LNCAP (cell line): ENCODE measurements around the gene TMEM212.

ENCODE experiments used
- TF ChIP-seq, protein P1 (sequence below): fragments of 450-650 bp; IDR thresholded peaks from 2 replicates; pipeline ENCODE4 v1.5.1; 2017; ENCODE audit warnings: mild to moderate bottlenecking

The TMEM212 gene

DNA sequence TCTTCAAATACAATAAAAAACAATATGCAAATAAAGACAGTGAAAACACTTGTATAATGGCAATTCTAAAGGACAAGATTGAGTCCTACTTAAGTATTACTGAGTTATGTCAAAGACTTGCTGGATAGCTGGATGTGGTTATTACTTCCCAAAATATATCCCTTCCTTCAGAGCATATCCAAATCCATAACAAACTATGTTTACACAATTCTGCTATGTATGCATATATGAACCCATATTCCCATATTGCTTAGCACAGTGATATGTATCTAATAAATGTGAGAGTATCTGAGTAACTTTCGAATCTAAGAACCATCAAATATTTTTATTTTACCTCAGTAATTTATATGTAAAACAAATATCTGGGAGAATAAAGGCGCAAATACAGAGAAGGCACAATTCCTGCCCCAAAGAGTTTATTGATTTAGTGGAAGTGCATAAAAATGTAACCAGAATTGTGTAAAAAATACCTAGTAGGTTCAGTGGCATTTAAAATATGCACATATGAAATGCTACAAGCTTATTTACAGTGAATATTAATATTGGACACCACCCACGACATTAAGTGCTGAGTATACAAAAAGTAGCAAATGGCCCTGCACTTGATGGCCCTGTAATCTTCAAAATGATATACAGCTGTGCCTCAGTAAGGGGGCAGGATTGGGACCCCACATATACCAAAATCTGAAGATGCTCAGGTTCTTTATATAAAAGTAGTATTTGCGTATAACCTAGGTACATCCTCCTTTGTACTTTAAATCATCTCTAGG lies 37.1 kb downstream of the TMEM212 start:
- TF ChIP-seq, protein P1, sequence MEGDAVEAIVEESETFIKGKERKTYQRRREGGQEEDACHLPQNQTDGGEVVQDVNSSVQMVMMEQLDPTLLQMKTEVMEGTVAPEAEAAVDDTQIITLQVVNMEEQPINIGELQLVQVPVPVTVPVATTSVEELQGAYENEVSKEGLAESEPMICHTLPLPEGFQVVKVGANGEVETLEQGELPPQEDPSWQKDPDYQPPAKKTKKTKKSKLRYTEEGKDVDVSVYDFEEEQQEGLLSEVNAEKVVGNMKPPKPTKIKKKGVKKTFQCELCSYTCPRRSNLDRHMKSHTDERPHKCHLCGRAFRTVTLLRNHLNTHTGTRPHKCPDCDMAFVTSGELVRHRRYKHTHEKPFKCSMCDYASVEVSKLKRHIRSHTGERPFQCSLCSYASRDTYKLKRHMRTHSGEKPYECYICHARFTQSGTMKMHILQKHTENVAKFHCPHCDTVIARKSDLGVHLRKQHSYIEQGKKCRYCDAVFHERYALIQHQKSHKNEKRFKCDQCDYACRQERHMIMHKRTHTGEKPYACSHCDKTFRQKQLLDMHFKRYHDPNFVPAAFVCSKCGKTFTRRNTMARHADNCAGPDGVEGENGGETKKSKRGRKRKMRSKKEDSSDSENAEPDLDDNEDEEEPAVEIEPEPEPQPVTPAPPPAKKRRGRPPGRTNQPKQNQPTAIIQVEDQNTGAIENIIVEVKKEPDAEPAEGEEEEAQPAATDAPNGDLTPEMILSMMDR = no peak

DNA sequence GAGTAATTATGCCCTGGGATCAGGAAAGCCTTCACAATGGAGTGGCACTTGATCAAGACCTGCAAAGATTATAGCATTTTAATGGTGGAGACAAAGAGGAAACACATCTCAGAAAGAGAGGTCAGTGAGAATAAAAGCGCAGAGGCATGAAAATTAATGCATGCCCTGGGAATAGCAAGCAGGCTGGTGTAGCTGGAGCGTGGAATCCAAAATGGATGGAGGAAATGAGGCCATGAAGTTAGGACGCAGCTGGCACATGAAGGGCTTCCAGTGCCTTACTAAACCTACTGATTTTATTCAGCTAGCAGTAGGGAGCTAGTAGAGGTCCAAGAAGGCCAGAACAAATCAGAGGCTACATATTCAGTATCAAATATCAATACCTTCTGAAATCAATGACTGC lies 38.1 kb downstream of the TMEM212 start:
- TF ChIP-seq, protein P1 = no peak

DNA sequence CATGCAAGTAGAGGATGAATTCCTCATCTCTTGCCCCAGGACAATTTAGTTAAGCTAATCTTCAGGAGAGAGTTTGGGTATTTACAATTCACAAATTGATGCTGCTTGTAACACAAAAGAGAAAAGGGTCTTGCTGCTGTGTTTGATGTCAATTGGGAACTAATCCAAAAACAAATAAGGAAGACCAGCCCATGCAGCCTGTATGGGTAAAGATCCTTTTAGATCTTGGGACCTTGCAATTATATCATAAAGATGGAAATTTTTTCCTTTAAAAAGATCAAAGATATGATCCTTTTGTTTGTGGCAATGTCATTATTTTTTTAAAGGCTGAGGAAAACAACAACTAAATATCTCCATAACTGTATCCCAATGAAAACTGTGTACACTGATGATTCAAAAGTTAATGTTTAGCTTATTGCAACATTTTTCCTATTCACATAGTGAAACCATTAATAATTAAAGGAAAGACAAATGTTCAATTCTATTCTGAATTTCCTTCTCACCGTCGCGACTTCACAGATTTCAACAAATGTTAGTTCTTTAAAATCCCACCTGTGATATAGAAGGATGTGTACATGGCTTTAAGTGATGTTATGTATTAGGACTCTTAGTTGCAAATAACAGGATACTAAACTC lies 40.2 kb downstream of the TMEM212 start:
- TF ChIP-seq, protein P1 = no peak

DNA sequence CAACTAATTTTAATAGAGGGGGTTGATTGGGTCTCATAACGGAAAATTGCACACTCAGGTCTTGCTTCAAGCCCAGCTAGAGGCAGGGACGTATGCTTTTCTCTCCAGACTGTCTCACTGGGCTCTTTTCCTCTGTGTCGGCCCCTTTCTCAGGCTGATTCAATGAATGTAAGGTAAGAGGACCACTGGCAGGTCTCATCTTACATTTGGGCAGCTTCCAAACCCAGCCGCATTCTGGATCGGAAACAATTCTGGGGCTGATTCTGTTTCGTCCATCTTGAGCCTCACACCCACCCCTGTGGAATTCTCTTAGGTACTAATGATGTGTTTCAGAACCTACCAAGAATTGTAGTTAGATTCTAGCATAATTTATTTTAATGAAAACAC lies 40.7 kb downstream of the TMEM212 start:
- TF ChIP-seq, protein P1 = no peak

DNA sequence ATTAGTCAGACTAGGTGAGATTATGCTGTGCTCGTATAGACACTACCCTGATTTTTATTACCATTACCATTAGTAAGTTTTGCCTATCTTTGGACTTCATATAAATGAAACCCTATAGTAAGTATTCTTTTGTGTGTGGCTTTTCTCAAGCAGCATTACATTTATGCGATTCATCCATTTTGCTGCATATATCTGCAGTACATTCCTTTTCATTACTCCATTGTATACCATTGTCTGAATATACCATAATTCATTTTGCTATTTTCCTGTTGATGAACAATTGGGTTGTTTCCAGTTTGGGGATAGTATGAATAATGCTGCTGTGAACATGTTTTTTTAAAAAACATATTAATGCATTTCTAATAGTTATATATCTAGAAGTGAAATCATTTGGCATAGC lies 45.3 kb downstream of the TMEM212 start:
- TF ChIP-seq, protein P1 = no peak

DNA sequence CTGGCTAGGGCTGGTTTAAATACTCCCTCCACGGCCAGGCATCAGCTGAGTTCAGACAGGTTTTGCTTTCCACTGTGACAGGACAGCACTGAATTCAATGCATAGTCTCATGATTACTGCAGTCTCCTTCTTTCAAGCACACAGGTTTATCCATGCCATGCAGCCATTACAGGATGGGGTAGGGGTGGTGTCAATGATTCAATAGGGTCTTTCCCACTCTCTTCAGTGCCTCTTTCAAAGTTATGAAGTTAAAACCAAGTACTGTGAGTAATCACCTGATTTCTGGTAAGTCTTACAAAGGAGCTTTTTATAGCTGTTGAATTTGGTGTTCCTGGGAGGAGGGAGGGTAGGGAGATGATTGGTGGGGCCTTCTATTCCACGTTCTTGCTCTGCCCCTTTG lies 47.2 kb downstream of the TMEM212 start:
- TF ChIP-seq, protein P1 = no peak

DNA sequence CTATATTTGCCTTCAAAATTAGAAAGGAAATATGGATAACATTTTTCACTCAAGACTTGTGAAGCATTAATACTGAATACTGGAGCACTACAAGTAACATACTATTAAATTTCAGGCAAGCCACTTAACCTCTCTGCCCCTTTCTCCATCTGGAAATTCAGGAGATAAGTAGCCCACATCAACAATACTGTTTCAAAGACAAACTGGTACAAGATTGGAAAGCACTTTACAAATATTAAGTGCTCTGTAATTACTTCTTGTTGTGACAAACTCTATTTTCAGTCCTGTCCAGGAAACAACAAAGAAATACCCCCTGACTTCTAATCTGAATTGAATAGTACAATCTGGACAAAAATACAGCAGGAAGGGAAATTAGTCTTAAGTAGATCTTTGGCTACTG lies 49.3 kb downstream of the TMEM212 start:
- TF ChIP-seq, protein P1 = no peak
